ENCODE measurements around the gene CLOCK. TPM values are rescaled to one million over a fixed set of nuclear protein-coding genes. Genes with fewer than 3 reads are reported as not detected.

CLOCK gene
- total and polyA plus RNA-seq, 2 of the 13 experiments (the other 11 are each of a cell fraction or from before 2014, with no cell fraction given) = 8.8 to 13.5 TPM

DNA sequence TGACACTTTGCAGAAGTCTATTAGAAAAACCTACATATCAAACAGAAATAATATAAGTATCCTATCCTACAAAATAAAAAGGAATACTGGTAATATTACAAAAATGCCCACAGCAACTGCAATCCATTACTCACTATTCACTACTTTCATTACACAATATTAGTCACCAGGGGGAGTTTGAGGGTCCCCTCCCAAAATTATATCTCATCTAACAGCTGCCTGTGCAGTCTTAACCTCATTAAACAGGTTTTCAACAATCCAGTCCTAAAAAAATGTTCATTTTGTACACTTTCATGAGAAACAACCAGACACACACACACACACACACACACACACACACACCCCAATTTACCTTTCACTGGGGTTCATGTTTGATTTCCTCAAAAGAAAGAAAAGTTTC lies 2.9 kb downstream of the CLOCK start:
- Histone ChIP-seq H3K4me3 (replicated peaks in 1 of 3; ENCODE audit: insufficient read depth in 1 of 3, low read depth in 2 of 3, low read length in 3 of 3) (no peak overlapping the region; a peak in 1 of 6 replicates), H4K20me1 (ENCODE audit: insufficient read depth, low read length) (no peaks in the 10 kb centered on the region; the same call in 1 of the 2 replicates), H3K9ac (ENCODE audit: insufficient read depth, low read depth, low read length) (no peak overlapping the region), H2AFZ (ENCODE audit: low read length) (no peak overlapping the region), H3K4me1 (ENCODE audit: insufficient read depth, low read length) (peaks cover 36% of the 10 kb centered on the region), H3K4me2 (ENCODE audit: low read depth, low read length) (peak overlapping the region; percentile 73; the same call in 1 of the 2 replicates), H3K27ac (ENCODE audit: extremely low read length, insufficient read depth, low read length) (no peak overlapping the region), H3K9me3 (ENCODE audit: low read length) (no peaks in the 10 kb centered on the region), H3K27me3 (ENCODE audit: control insufficient read depth in 1 of 2, insufficient read depth in 2 of 2, low read length in 2 of 2) (no peaks in the 10 kb centered on the region; a peak in 1 of 5 replicates), H3K36me3 (replicated peaks in 1 of 2; ENCODE audit: control insufficient read depth in 1 of 2, insufficient read depth in 2 of 2, low read length in 2 of 2) (0 out of 5 replicates have a peak, but pooled peaks cover 0 to 4% of the 10 kb centered on the region in 2 experiments), H3K79me2 (ENCODE audit: insufficient read depth, low read length) (peaks cover 42% of the 10 kb centered on the region)
- TF ChIP-seq PATZ1 (CRISPR knock-in tag; IDR thresholded peaks at IDR 0.05) (0 out of 2 replicates have a peak, but pooled peaks have one; percentile 23), NCOA5 (CRISPR knock-in tag; IDR thresholded peaks at IDR 0.05) (no peak), ZNF34 (CRISPR knock-in tag; IDR thresholded peaks at IDR 0.05; ENCODE audit: borderline replicate concordance) (no peak), ARNT (IDR thresholded peaks at IDR 0.05) (no peak)
- ATAC-seq (no peak), DNase-seq (ENCODE audit: low spot score) (no peak), FAIRE-seq (no peak)
- intact Hi-C loops (cut with micrococcal nuclease; ENCODE audit: unreplicated experiment) (no loop called here), in situ Hi-C loops (cut with HindIII; ENCODE audit: extremely low pct_ligation_motif_present, low pct_unique_long_range_greater_than_20kb) (no loop called here)
- ChIA-PET CTCF (ENCODE audit: low intra/inter-chr PET ratio, low total read pairs) (no interaction called here), POLR2A (no interaction called here)
- no TSS peak for BruUV-seq (replicated peaks)

DNA sequence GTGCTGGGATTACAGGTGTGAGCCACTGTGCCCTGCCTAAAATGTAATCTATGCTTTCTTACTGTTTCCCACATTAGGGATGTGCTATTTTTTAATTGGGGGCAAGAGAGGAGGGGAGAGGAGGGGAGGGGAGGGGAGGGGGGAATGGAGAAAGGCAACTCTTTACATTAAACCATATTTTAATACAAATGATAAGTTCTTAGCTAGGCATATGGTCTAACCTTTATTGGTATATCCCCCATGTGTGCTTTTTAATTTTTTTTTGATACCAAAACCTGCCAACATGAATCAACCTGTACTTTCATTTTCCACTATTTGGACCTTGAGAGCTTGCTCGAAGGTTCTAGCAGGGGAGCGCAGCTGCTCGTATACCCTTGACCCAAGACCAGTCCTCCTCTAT lies 6.4 kb downstream of the CLOCK start:
- ATAC-seq (no peak), FAIRE-seq (no peak), DNase-seq (ENCODE audit: low spot score) (no peak)
- H3K4me1 ChIP-seq (ENCODE audit: insufficient read depth, low read length) = peaks cover 23% of the 10 kb centered on the region
- no peak overlapping the region for H3K27ac ChIP-seq (ENCODE audit: extremely low read length, insufficient read depth, low read length)
- TF ChIP-seq RXRB (CRISPR knock-in tag; IDR thresholded peaks at IDR 0.05; ENCODE audit: borderline replicate concordance) (no peak), ZNF710 (CRISPR knock-in tag; IDR thresholded peaks at IDR 0.05; ENCODE audit: borderline replicate concordance) (no peak), ZNF160 (CRISPR knock-in tag; IDR thresholded peaks at IDR 0.05) (no peak), MIER3 (CRISPR knock-in tag; IDR thresholded peaks at IDR 0.05; ENCODE audit: borderline replicate concordance) (no peak), RARA (CRISPR knock-in tag; IDR thresholded peaks at IDR 0.05) (no peak), HNRNPK (IDR thresholded peaks at IDR 0.05; ENCODE audit: low read depth, low read length, poor library complexity, severe bottlenecking) (peak; percentile 64), ARID2 (CRISPR knock-in tag; IDR thresholded peaks at IDR 0.05; ENCODE audit: borderline replicate concordance) (no peak)
- 100% methylated on average over 3 of the region's 3 CpGs for WGBS (ENCODE audit: low lambda C conversion rate)
- H3K4me2 ChIP-seq (ENCODE audit: low read depth, low read length) = no peak overlapping the region
- in situ Hi-C loops (cut with HindIII; ENCODE audit: extremely low pct_ligation_motif_present, low pct_unique_long_range_greater_than_20kb) = no loop called here
- H4K20me1 ChIP-seq (ENCODE audit: insufficient read depth, low read length) = no peaks in the 10 kb centered on the region; the same call in 1 of the 2 replicates
- peaks cover 52% of the 10 kb centered on the region for H3K79me2 ChIP-seq (ENCODE audit: insufficient read depth, low read length)
- ChIA-PET CTCF (ENCODE audit: low intra/inter-chr PET ratio, low total read pairs) (no interaction called here), POLR2A (no interaction called here)
- H2AFZ ChIP-seq (ENCODE audit: low read length) = no peak overlapping the region
- no TSS peak for BruUV-seq (replicated peaks)
- H3K9me3 ChIP-seq (ENCODE audit: low read length) = no peaks in the 10 kb centered on the region
- H3K4me3 ChIP-seq (replicated peaks in 1 of 3; ENCODE audit: insufficient read depth in 1 of 3, low read depth in 2 of 3, low read length in 3 of 3) = no peak overlapping the region
- 0 out of 5 replicates have a peak, but pooled peaks cover 0 to 4% of the 10 kb centered on the region in 2 experiments for H3K36me3 ChIP-seq (replicated peaks in 1 of 2; ENCODE audit: control insufficient read depth in 1 of 2, insufficient read depth in 2 of 2, low read length in 2 of 2)
- no peak overlapping the region for H3K9ac ChIP-seq (ENCODE audit: insufficient read depth, low read depth, low read length)
- intact Hi-C loops (cut with micrococcal nuclease; ENCODE audit: unreplicated experiment) = no loop called here
- no peaks in the 10 kb centered on the region; a peak in 1 of 5 replicates for H3K27me3 ChIP-seq (ENCODE audit: control insufficient read depth in 1 of 2, insufficient read depth in 2 of 2, low read length in 2 of 2)
